ENCODE data around the gene HCST. TPM values are rescaled to one million over a fixed set of nuclear protein-coding genes. Genes with fewer than 3 reads are reported as not detected.

Gene HCST
- total RNA-seq, 2 donors from 2014 or later = 1.3 to 1.5 TPM

DNA sequence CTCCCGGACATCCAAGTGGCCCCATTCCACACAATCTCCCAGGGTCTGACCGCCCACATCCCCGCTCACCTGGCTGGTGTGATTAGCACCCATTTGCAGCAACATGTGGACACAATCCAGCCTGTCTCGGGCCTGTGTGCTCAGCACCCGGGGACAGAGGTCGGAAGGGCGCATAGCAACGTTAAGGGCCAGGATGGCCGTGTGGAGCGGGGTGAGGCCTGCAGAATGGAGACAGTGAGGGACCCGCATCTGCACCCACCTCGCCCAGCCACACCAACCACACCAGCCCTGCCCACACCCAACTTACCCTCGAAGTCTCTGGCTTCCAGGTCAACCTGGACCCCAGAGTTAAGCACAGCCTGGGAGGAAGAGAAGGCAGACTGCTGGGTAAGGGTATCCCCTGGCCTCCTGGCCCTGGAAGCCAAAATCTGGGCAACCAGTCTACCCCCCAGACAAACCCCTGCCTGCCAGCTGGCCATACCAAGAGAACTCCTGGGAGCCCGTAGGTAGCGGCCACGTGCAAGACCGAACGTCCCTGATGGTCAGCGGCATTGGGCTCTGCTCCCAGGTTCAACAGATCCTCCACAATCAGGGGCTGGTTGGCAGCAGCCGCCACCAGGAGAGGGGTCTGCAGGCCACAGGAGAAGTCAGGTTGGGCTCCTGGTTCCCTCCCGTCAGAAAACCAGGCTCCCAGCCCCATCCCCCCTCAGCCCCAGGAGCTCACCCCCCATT lies 6.3 kb upstream of the HCST start:
- Histone ChIP-seq H3K9me3 (ENCODE audit: control insufficient read depth, low read length) (no peaks in the 10 kb centered on the region), H3K4me3 (ENCODE audit: low read length) (no peak overlapping the region), H3K36me3 (ENCODE audit: control insufficient read depth, insufficient read depth, low read length) (peaks cover 56% of the 10 kb centered on the region), H3K9ac (ENCODE audit: extremely low read depth, low read length, poor library complexity, severe bottlenecking) (no peak overlapping the region), H3K4me1 (ENCODE audit: control insufficient read depth, insufficient read depth, low read length) (no peaks in the 10 kb centered on the region), H3K27ac (ENCODE audit: low read depth, low read length) (no peak overlapping the region), H3K27me3 (ENCODE audit: control insufficient read depth, insufficient read depth, low read length, poor library complexity, severe bottlenecking) (no peaks in the 10 kb centered on the region)
- Mint-ChIP-seq H3K36me3 (ENCODE audit: low read depth) (peaks cover 39% of the 10 kb centered on the region), H3K4me3 (no peak overlapping the region), H3K9me3 (no peaks in the 10 kb centered on the region), H3K27me3 (ENCODE audit: insufficient read depth) (no peaks in the 10 kb centered on the region), H3K4me1 (peaks cover 5% of the 10 kb centered on the region), H3K27ac (no peak overlapping the region)
- WGBS, 2 experiments (ENCODE audit: insufficient coverage in 1 of 2, insufficient read length in 1 of 2) = 94 to 96% methylated on average over 7 to 21 of the region's 21 CpGs
- no peak for DNase-seq
- TF ChIP-seq, protein P1, sequence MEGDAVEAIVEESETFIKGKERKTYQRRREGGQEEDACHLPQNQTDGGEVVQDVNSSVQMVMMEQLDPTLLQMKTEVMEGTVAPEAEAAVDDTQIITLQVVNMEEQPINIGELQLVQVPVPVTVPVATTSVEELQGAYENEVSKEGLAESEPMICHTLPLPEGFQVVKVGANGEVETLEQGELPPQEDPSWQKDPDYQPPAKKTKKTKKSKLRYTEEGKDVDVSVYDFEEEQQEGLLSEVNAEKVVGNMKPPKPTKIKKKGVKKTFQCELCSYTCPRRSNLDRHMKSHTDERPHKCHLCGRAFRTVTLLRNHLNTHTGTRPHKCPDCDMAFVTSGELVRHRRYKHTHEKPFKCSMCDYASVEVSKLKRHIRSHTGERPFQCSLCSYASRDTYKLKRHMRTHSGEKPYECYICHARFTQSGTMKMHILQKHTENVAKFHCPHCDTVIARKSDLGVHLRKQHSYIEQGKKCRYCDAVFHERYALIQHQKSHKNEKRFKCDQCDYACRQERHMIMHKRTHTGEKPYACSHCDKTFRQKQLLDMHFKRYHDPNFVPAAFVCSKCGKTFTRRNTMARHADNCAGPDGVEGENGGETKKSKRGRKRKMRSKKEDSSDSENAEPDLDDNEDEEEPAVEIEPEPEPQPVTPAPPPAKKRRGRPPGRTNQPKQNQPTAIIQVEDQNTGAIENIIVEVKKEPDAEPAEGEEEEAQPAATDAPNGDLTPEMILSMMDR (conservative IDR thresholded peaks at IDR 0.05) = no peak

- TF ChIP-seq, protein P1 (conservative IDR thresholded peaks at IDR 0.05) = no peak
- no peak for DNase-seq
- H3K4me1 ChIP-seq (ENCODE audit: control insufficient read depth, insufficient read depth, low read length) = no peaks in the 10 kb centered on the region
- Mint-ChIP-seq H3K4me1 (peaks cover 5% of the 10 kb centered on the region), H3K36me3 (ENCODE audit: low read depth) (peaks cover 36% of the 10 kb centered on the region), H3K27ac (no peak overlapping the region), H3K9me3 (no peaks in the 10 kb centered on the region), H3K27me3 (ENCODE audit: insufficient read depth) (no peaks in the 10 kb centered on the region), H3K4me3 (no peak overlapping the region)
- no peak overlapping the region for H3K4me3 ChIP-seq (ENCODE audit: low read length)
- 95 to 97% methylated on average over 8 to 13 of the region's 13 CpGs for WGBS, 2 experiments (ENCODE audit: insufficient coverage in 1 of 2, insufficient read length in 1 of 2)
- H3K27me3 ChIP-seq (ENCODE audit: control insufficient read depth, insufficient read depth, low read length, poor library complexity, severe bottlenecking) = no peaks in the 10 kb centered on the region
- H3K27ac ChIP-seq (ENCODE audit: low read depth, low read length) = no peak overlapping the region
- no peaks in the 10 kb centered on the region for H3K9me3 ChIP-seq (ENCODE audit: control insufficient read depth, low read length)
- no peak overlapping the region for H3K9ac ChIP-seq (ENCODE audit: extremely low read depth, low read length, poor library complexity, severe bottlenecking)
- H3K36me3 ChIP-seq (ENCODE audit: control insufficient read depth, insufficient read depth, low read length) = peaks cover 53% of the 10 kb centered on the region
Measured at GRCh38 chr19:35896643-35897040, 5.7 kb upstream of the HCST start.

GRCh38 chr19:35897706-35898451 lies 4.5 kb upstream of the HCST start:
- DNase-seq = no peak
- H3K27me3 ChIP-seq (ENCODE audit: control insufficient read depth, insufficient read depth, low read length, poor library complexity, severe bottlenecking) = no peaks in the 10 kb centered on the region
- Mint-ChIP-seq H3K36me3 (ENCODE audit: low read depth) (peaks cover 32% of the 10 kb centered on the region), H3K27me3 (ENCODE audit: insufficient read depth) (peaks cover 7% of the 10 kb centered on the region), H3K9me3 (no peaks in the 10 kb centered on the region), H3K4me1 (peaks cover 11% of the 10 kb centered on the region), H3K27ac (peak overlapping the region; percentile 64), H3K4me3 (peak overlapping the region; percentile 88)
- no peak overlapping the region for H3K27ac ChIP-seq (ENCODE audit: low read depth, low read length)
- 94 to 96% methylated on average over 7 to 13 of the region's 13 CpGs for WGBS, 2 experiments (ENCODE audit: insufficient coverage in 1 of 2, insufficient read length in 1 of 2)
- H3K9ac ChIP-seq (ENCODE audit: extremely low read depth, low read length, poor library complexity, severe bottlenecking) = no peak overlapping the region
- H3K4me3 ChIP-seq (ENCODE audit: low read length) = peak overlapping the region; percentile 90
- H3K36me3 ChIP-seq (ENCODE audit: control insufficient read depth, insufficient read depth, low read length) = peaks cover 44% of the 10 kb centered on the region
- H3K9me3 ChIP-seq (ENCODE audit: control insufficient read depth, low read length) = no peaks in the 10 kb centered on the region
- H3K4me1 ChIP-seq (ENCODE audit: control insufficient read depth, insufficient read depth, low read length) = no peaks in the 10 kb centered on the region
- TF ChIP-seq, protein P1 (conservative IDR thresholded peaks at IDR 0.05) = no peak
